Retinal pigment epithelial cell (primary cell): Measurements from ENCODE around the gene PCCA.

Source experiments
- DNase-seq: peaks from one replicate; pipeline ENCODE4 v3.0.0-alpha.2; 2010; ENCODE audit warnings: low read depth
- H3K4me3 ChIP-seq: 2 replicates; pipeline ENCODE4 v1.5.1; 2011; ENCODE audit warnings: mild to moderate bottlenecking, low read length, control low read depth, moderate library complexity
- TF ChIP-seq, protein P1 (sequence below): conservative IDR thresholded peaks from 2 replicates; pipeline ENCODE4 v1.5.1; 2011; ENCODE audit warnings: low read depth, low read length, control low read depth, inconsistent platforms

PCCA gene

DNA sequence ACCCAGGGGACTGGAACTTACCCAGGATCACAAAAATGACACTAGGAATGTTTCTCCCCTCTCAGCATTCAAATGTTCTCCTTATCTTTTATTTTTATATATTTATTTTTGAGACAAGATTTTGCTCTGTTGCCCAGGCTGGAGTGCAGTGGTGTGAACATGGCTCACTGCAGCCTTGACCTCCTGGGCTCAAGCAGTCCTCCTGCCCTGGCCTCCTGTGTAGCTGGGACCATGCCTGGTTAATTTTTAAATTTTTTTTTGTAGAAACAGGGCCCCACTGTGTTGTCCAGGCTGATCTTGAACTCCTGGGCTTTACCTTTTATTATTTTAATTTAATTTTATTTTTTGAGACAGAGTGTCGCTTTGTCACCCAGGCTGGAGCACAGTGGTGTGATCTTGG is 108.2 kb downstream of the PCCA start:
- DNase-seq: no peak
- TF ChIP-seq, protein P1, sequence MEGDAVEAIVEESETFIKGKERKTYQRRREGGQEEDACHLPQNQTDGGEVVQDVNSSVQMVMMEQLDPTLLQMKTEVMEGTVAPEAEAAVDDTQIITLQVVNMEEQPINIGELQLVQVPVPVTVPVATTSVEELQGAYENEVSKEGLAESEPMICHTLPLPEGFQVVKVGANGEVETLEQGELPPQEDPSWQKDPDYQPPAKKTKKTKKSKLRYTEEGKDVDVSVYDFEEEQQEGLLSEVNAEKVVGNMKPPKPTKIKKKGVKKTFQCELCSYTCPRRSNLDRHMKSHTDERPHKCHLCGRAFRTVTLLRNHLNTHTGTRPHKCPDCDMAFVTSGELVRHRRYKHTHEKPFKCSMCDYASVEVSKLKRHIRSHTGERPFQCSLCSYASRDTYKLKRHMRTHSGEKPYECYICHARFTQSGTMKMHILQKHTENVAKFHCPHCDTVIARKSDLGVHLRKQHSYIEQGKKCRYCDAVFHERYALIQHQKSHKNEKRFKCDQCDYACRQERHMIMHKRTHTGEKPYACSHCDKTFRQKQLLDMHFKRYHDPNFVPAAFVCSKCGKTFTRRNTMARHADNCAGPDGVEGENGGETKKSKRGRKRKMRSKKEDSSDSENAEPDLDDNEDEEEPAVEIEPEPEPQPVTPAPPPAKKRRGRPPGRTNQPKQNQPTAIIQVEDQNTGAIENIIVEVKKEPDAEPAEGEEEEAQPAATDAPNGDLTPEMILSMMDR: no peak
- no peak overlapping the region for H3K4me3 ChIP-seq

DNA sequence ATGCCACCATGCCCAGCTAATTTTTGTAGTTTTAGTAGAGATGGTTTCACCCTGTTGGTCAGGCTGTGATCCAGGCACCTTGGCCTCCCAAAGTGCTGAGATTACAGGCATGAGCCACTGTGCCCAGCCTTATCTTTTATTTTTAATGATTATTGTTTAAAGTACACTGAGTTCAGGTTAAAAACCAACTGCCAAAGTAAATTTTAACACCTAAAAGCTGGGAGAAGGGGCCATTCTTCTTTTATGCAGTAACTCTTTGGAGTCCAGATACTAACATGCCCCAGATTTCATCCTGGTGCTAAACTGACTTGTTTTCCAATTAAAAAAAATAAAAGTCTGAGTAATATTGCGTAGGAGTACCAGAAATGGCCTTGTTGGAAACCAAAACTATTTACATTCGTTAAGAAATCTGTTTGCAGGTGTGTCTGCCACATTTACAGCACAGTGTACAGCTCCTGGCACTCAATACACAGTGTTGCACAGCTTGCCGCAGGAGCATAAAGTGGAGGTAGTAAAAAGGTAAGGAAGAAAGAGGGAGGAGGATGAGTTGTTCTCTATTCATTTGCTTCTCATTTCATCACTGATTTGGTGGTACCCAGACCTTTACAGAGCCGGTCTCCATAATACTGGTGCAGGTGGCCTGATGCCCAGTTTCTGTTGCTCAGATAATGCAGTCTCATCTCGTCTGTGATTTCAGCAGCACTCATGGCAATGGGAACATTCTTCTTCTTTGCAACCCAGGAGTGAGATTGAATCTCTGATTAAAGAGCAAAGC is 108.9 kb downstream of the PCCA start:
- TF ChIP-seq, protein P1: no peak
- no peak overlapping the region for H3K4me3 ChIP-seq
- DNase-seq: no peak

DNA sequence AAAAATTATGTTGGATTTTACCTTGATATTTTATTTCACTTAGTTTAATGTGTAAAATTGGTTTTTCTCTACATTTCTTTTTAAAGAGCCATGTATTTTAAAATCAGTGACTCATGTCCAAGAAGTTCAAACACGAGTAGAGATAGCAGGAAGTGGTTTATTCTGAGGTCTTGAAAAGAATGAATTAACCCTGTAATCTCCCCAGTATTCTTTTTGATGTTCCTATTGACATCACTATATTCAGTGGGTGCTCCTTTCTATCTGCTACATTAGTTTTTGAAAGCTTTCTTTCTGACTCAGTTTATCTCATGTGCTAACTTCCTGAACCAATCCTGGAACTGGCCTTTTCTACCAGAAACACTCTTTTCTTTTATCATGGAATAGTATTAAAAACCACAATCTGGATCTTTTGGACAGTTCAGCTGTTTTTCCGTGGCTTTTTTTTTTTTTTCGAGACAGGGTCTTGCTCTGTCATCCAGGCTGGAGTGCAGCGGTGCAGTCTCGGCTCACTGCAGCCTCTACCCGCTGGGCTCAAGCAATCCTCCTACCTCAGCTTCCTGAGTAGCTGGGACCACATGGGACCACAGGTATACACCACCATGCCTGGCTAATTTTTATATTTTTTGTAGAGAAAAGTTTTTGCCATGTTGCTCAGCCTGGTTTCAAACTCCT is 114.9 kb downstream of the PCCA start:
- TF ChIP-seq, protein P1: no peak
- no peak overlapping the region for H3K4me3 ChIP-seq
- no peak for DNase-seq

DNA sequence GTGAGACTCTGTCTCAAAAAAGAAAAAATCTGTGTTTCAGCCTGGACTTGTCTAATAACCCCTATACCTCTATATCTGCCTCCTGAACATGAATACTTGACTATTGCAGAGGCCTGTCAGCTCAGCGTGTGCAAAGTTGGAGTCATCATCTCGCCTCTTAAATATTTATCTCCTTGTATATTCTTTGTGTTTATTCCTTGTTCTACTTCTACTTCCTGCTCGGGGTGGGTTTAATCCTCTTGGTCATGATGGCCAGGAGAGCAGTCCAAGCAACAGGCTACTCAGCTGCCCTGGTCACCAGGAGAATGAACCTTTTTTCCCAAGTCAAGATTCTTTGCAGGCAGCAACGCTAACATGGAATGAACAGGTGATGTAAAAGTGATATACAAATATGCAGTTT is 119.1 kb downstream of the PCCA start:
- DNase-seq: no peak
- TF ChIP-seq, protein P1: no peak

DNA sequence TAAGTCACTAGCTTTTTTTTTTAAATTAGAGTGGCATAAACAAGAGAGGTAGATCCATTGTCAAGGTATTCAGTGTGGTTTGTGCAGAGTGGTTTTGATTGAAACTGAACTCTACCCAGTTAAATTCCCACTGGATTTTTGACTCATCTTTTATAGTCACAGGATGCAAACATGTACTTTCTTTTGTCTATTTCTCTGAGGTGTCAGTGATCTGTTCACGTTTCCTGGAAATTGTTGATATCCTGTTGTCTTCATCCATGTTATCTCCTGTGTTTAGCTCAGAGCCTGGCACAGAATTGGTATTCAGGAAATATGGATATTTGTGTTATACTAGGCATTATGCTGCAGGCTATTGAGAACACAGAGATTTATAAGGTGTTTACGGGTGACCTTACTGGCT is 119.7 kb downstream of the PCCA start:
- H3K4me3 ChIP-seq: no peak overlapping the region
- no peak for DNase-seq
- TF ChIP-seq, protein P1: no peak

More for the DNA sequence above, 119.1 kb downstream of the PCCA start:
- no peak overlapping the region for H3K4me3 ChIP-seq

DNA sequence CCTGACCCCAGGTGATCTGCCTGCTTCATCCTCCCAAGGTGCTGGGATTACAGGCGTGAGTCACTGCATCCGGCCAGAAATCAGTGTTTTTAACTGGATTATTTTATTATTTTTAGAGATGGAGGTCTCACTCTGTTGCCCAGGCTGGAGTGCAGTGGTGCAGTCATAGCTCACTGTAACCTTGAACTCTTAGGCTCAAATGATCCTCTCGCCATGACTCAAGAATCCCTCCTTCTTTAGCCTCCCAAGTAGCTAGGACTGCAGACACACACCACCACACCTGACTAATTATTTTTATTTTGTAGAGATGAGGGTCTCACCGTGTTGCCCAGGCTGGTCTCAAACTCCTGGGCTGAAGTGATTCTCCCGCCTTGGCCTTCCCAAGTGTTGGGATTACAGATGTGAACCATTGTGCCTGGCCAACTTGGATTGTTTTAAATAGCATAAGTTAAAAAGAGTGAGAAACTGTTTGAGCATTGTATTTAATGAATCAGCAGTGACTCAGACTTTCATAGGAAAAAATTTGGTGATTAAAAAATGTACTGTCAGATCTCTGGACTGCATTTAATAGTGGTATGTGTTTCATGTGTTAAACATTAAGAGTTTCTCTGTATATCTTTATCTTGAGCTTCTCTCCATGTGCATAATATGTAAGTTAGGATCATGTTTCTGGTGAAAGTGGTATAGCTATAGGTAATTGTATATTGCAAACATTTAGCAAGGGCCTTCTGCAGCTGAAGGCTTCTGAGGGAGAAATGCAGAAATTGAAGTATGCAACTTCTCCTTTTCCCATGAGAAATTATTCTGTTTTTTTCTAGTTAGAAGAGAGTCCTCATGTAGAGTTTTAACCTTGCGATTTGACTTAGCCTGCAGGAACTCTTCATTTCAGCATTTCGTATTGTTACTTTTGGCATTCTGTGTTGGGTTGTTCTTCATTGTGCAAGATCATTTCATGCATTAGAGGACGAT is 121.2 kb downstream of the PCCA start:
- TF ChIP-seq, protein P1: no peak
- H3K4me3 ChIP-seq: no peak overlapping the region
- peak; percentile 13 for DNase-seq
